Muscle of leg (tissue), 11 donors: ENCODE measurements around the gene USE1. TPM values are rescaled to one million over a fixed set of nuclear protein-coding genes. Genes with fewer than 3 reads are reported as not detected.

Experiments used
- DNase-seq: peaks from one replicate; pipeline ENCODE4 v3.0.0; 2013
- H3K27ac ChIP-seq: one replicate; pipeline ENCODE4 v1.5.1; 2013; ENCODE audit warnings: mild to moderate bottlenecking, low read length, control low read depth
- H3K27me3 ChIP-seq: one replicate; pipeline ENCODE4 v1.6.1; 2013; ENCODE audit warnings: low read length; ENCODE audit not compliant: control insufficient read depth, insufficient read depth
- H3K36me3 ChIP-seq: one replicate; pipeline ENCODE4 v1.6.1; 2013; ENCODE audit warnings: low read length; ENCODE audit not compliant: control insufficient read depth, insufficient read depth
- H3K4me1 ChIP-seq: one replicate; pipeline ENCODE4 v1.6.1; 2013; ENCODE audit warnings: low read length; ENCODE audit not compliant: control insufficient read depth, insufficient read depth
- H3K4me3 ChIP-seq: one replicate; pipeline ENCODE4 v1.5.1; 2013; ENCODE audit warnings: low read length, control low read depth
- H3K9me3 ChIP-seq: replicated peaks from 2 replicates; pipeline ENCODE4 v1.6.1; 2013; ENCODE audit warnings: low read depth, low read length; ENCODE audit not compliant: control insufficient read depth
- WGBS: methylation state at CpG from one replicate; pipeline ENCODE4 v1.1.5; 2013; ENCODE audit warnings: missing lambda C conversion rate; ENCODE audit not compliant: insufficient coverage; 5-methylcytosine and 5-hydroxymethylcytosine counted together
- polyA plus RNA-seq, 8 donors: library from polyadenylated mRNA; unstranded; fragments of 120-200 nt; gene quantifications; one replicate each; pipeline versions ENCODE4 v1.2.1 to v1.2.3, GENCODE V29; 2013; ENCODE audit warnings: inconsistent platforms in 1 of 8, low replicate concordance in 1 of 8; ENCODE audit not compliant: insufficient read length in 8 of 8, insufficient read depth in 1 of 8
- total RNA-seq: library from RNA; stranded (reverse); fragments of 120-200 nt; gene quantifications from one replicate; pipeline ENCODE4 v1.2.4, GENCODE V29; 2013

USE1 gene
- total and polyA plus RNA-seq, 9 donors = 21.0 to 36.0 (median 28.7) TPM

GRCh38 chr19:17202249-17202648, 12.9 kb upstream of the USE1 start:
- DNase-seq = no peak
- Histone ChIP-seq H3K27me3 (no peaks in the 10 kb centered on the region), H3K4me1 (no peaks in the 10 kb centered on the region), H3K36me3 (peaks cover 81% of the 10 kb centered on the region), H3K9me3 (no peaks in the 10 kb centered on the region), H3K27ac (no peak overlapping the region), H3K4me3 (no peak overlapping the region)
- 84% methylated on average over 8 of the region's 9 CpGs for WGBS

- H3K4me1 ChIP-seq = no peaks in the 10 kb centered on the region
- no peak overlapping the region for H3K4me3 ChIP-seq
- WGBS = 88% methylated on average over 16 of the region's 17 CpGs
- no peak for DNase-seq
- H3K36me3 ChIP-seq = peaks cover 77% of the 10 kb centered on the region
- H3K27ac ChIP-seq = no peak overlapping the region
- no peaks in the 10 kb centered on the region for H3K27me3 ChIP-seq
- no peaks in the 10 kb centered on the region for H3K9me3 ChIP-seq
Measured at GRCh38 chr19:17202713-17203112, 12.4 kb upstream of the USE1 start.

- 82% methylated on average over 24 of the region's 27 CpGs for WGBS
- peaks cover 76% of the 10 kb centered on the region for H3K36me3 ChIP-seq
- no peaks in the 10 kb centered on the region for H3K27me3 ChIP-seq
- H3K27ac ChIP-seq = no peak overlapping the region
- H3K4me3 ChIP-seq = no peak overlapping the region
- H3K4me1 ChIP-seq = no peaks in the 10 kb centered on the region
- no peaks in the 10 kb centered on the region for H3K9me3 ChIP-seq
- no peak for DNase-seq
Measured at GRCh38 chr19:17205237-17206140, 9.7 kb upstream of the USE1 start.

GRCh38 chr19:17206736-17207581, 8.2 kb upstream of the USE1 start:
- Histone ChIP-seq H3K4me1 (no peaks in the 10 kb centered on the region), H3K27ac (no peak overlapping the region), H3K4me3 (no peak overlapping the region), H3K27me3 (no peaks in the 10 kb centered on the region), H3K36me3 (peaks cover 68% of the 10 kb centered on the region), H3K9me3 (no peaks in the 10 kb centered on the region)
- 88% methylated on average over 13 of the region's 25 CpGs for WGBS
- DNase-seq = no peak

GRCh38 chr19:17209126-17210036, 5.8 kb upstream of the USE1 start:
- Histone ChIP-seq H3K36me3 (peaks cover 63% of the 10 kb centered on the region), H3K4me3 (no peak overlapping the region), H3K4me1 (peaks cover 2% of the 10 kb centered on the region), H3K27me3 (no peaks in the 10 kb centered on the region), H3K27ac (no peak overlapping the region), H3K9me3 (no peaks in the 10 kb centered on the region)
- WGBS = 77% methylated on average over 17 of the region's 28 CpGs
- DNase-seq = no peak

- Histone ChIP-seq H3K27ac (no peak overlapping the region), H3K4me1 (peaks cover 8% of the 10 kb centered on the region), H3K36me3 (peaks cover 56% of the 10 kb centered on the region)
Measured at GRCh38 chr19:17210296-17210695, 4.9 kb upstream of the USE1 start.

GRCh38 chr19:17211547-17212446, 3.4 kb upstream of the USE1 start:
- 86% methylated on average over 53 of the region's 58 CpGs for WGBS
- H3K27ac ChIP-seq = no peak overlapping the region
- DNase-seq = no peak
- H3K27me3 ChIP-seq = no peaks in the 10 kb centered on the region
- H3K4me1 ChIP-seq = peaks cover 15% of the 10 kb centered on the region
- H3K4me3 ChIP-seq = no peak overlapping the region
- H3K9me3 ChIP-seq = no peaks in the 10 kb centered on the region
- H3K36me3 ChIP-seq = peaks cover 49% of the 10 kb centered on the region

More at GRCh38 chr19:17210296-17210695, 4.9 kb upstream of the USE1 start:
- no peak overlapping the region for H3K4me3 ChIP-seq
- H3K27me3 ChIP-seq = no peaks in the 10 kb centered on the region
- DNase-seq = no peak
- WGBS = 88% methylated on average over 11 of the region's 14 CpGs
- no peaks in the 10 kb centered on the region for H3K9me3 ChIP-seq

GRCh38 chr19:17213334-17213733, 1.8 kb upstream of the USE1 start:
- Histone ChIP-seq H3K4me1 (peaks cover 15% of the 10 kb centered on the region), H3K27ac (no peak overlapping the region), H3K36me3 (peaks cover 56% of the 10 kb centered on the region)

More at GRCh38 chr19:17213334-17213733, 1.8 kb upstream of the USE1 start:
- DNase-seq = no peak
- Histone ChIP-seq H3K4me3 (no peak overlapping the region), H3K27me3 (no peaks in the 10 kb centered on the region), H3K9me3 (no peaks in the 10 kb centered on the region)
- WGBS = 92% methylated on average over 5 of the region's 5 CpGs
